H1 (cell line): ENCODE measurements around the gene ECI1. TPM values are rescaled to one million over a fixed set of nuclear protein-coding genes. Genes with fewer than 3 reads are reported as not detected.

Experiments used
- CTCF ChIA-PET: fragments of 300-600 bp; sonication (Branson Sonifier 250); formaldehyde crosslinking; loops from one replicate; lab custom pipeline; 2021; ENCODE audit not compliant: partially characterized antibody; lab: Charles Lee
- POLR2A ChIA-PET: fragments of 300-600 bp; sonication (Branson Sonifier 250); formaldehyde crosslinking; loops from one replicate; lab custom pipeline; 2021; ENCODE audit warnings: inconsistent platforms; ENCODE audit not compliant: partially characterized antibody; lab: Charles Lee
- DNase-seq, 2 experiments: peaks; one replicate each; pipeline versions ENCODE4 v3.0.0 to v3.0.0-alpha.2; 2010 to 2022; ENCODE audit warnings: low spot score in 2 of 2, low read depth in 1 of 2, mixed read lengths in 1 of 2
- FAIRE-seq: peaks from 2 replicates; lab custom pipeline; 2011; peaks lifted over from hg19 to GRCh38; lab: Jason Lieb, UNC
- H2AFZ ChIP-seq: 2 replicates; pipeline ENCODE4 v1.8.1; 2012; ENCODE audit warnings: low read length, inconsistent platforms
- H2AK5ac ChIP-seq: 2 replicates; pipeline ENCODE4 v1.6.1; 2013; ENCODE audit warnings: low read depth, low read length
- H2BK120ac ChIP-seq: replicated peaks from 2 replicates; pipeline ENCODE3; 2013; ENCODE audit warnings: low read depth, low read length, inconsistent platforms
- H2BK12ac ChIP-seq: 2 replicates; pipeline ENCODE4 v1.6.1; 2013; ENCODE audit warnings: low read depth, low read length
- H2BK15ac ChIP-seq: 2 replicates; pipeline ENCODE4 v1.6.1; 2013; ENCODE audit warnings: low read length
- H2BK20ac ChIP-seq: 2 replicates; pipeline ENCODE4 v1.6.1; 2013; ENCODE audit warnings: low read length
- H2BK5ac ChIP-seq: 2 replicates; pipeline ENCODE4 v1.6.1; 2013; ENCODE audit warnings: low read depth, low read length
- H3K14ac ChIP-seq: 2 replicates; pipeline ENCODE4 v1.6.1; 2013; ENCODE audit warnings: inconsistent platforms; ENCODE audit not compliant: insufficient read length
- H3K18ac ChIP-seq: 2 replicates; pipeline ENCODE4 v1.6.1; 2013; ENCODE audit warnings: low read length; ENCODE audit errors: extremely low read depth
- H3K23ac ChIP-seq: 2 replicates; pipeline ENCODE4 v1.6.1; 2013; ENCODE audit warnings: inconsistent platforms; ENCODE audit not compliant: insufficient read length
- H3K23me2 ChIP-seq: 2 replicates; pipeline ENCODE4 v1.6.1; 2013; ENCODE audit warnings: low read depth, low read length
- H3K27ac ChIP-seq: 2 replicates; pipeline ENCODE4 v1.6.1; 2011; ENCODE audit warnings: low read depth, low read length, inconsistent platforms
- H3K27me3 ChIP-seq, 4 experiments: replicated peaks in 1 of 4; 1 replicate in 1 of 4; 2 replicates in 3 of 4; pipeline versions ENCODE4 v1.6.1 to v1.8.1; 2011 to 2013; ENCODE audit warnings: low read length in 3 of 4, mild to moderate bottlenecking in 3 of 4, inconsistent platforms in 2 of 4, mixed read lengths in 2 of 4, moderate library complexity in 1 of 4; ENCODE audit not compliant: control insufficient read depth in 3 of 4, insufficient read depth in 3 of 4; ENCODE audit errors: extremely low read depth in 1 of 4
- H3K36me3 ChIP-seq, 4 experiments: 2 replicates each; pipeline versions ENCODE4 v1.6.1 to v1.8.1; 2011 to 2013; ENCODE audit warnings: mild to moderate bottlenecking in 4 of 4, low read length in 3 of 4, moderate library complexity in 2 of 4, control low read depth in 1 of 4, inconsistent platforms in 1 of 4; ENCODE audit not compliant: insufficient read depth in 4 of 4, control insufficient read depth in 2 of 4
- H3K4ac ChIP-seq: replicated peaks from 2 replicates; pipeline ENCODE3; 2013; ENCODE audit warnings: low read length, low read depth, mixed read lengths, inconsistent platforms; ENCODE audit not compliant: insufficient read length
- H3K4me1 ChIP-seq, 4 experiments: replicated peaks in 1 of 4; 1 replicate in 1 of 4; 2 replicates in 3 of 4; pipeline versions ENCODE4 v1.6.1 to v1.8.1; 2011 to 2013; ENCODE audit warnings: low read length in 3 of 4, inconsistent platforms in 2 of 4, mixed read lengths in 1 of 4; ENCODE audit not compliant: insufficient read depth in 4 of 4, control insufficient read depth in 3 of 4
- H3K4me2 ChIP-seq, 2 experiments: 2 replicates each; pipeline versions ENCODE4 v1.6.1 to v1.8.1; 2011 to 2013; ENCODE audit warnings: low read depth in 2 of 2, low read length in 2 of 2, control low read depth in 1 of 2, inconsistent platforms in 1 of 2, mild to moderate bottlenecking in 1 of 2; ENCODE audit not compliant: insufficient read depth in 1 of 2
- H3K4me3 ChIP-seq, 4 experiments: fragments of 200-600, 300-600 bp in 1 of 4; sonication (generic), shearing (Covaris generic), sonication (Bioruptor Twin) in 1 of 4; 2 replicates each; pipeline versions ENCODE4 v1.5.1 to v1.8.1; 2011 to 2016; ENCODE audit warnings: low read length in 4 of 4, low read depth in 3 of 4, control low read depth in 2 of 4, inconsistent platforms in 2 of 4, mild to moderate bottlenecking in 2 of 4, mixed read lengths in 1 of 4, moderate library complexity in 1 of 4; ENCODE audit not compliant: insufficient read depth in 2 of 4; ENCODE audit errors: extremely low read depth in 1 of 4
- H3K56ac ChIP-seq: replicated peaks from 2 replicates; pipeline ENCODE3; 2013; ENCODE audit warnings: low read depth, mild to moderate bottlenecking, mixed read lengths, low read length, inconsistent platforms; ENCODE audit not compliant: insufficient read length
- H3K79me1 ChIP-seq: 2 replicates; pipeline ENCODE4 v1.6.1; 2013; ENCODE audit warnings: low read depth, low read length, control low read depth
- H3K79me2 ChIP-seq, 2 experiments: 2 replicates each; pipeline versions ENCODE4 v1.6.1 to v1.8.1; 2012 to 2013; ENCODE audit warnings: low read length in 2 of 2, mild to moderate bottlenecking in 2 of 2, inconsistent platforms in 1 of 2; ENCODE audit not compliant: insufficient read depth in 2 of 2, control insufficient read depth in 1 of 2
- H3K9ac ChIP-seq, 4 experiments: replicated peaks in 1 of 4; 1 replicate in 1 of 4; 2 replicates in 3 of 4; pipeline versions ENCODE4 v1.6.1 to v1.8.1; 2011 to 2013; ENCODE audit warnings: low read depth in 3 of 4, low read length in 3 of 4, control low read depth in 2 of 4, mild to moderate bottlenecking in 2 of 4, moderate library complexity in 2 of 4, inconsistent platforms in 1 of 4; ENCODE audit errors: extremely low read depth in 1 of 4
- H3K9me3 ChIP-seq, 2 experiments: 2 replicates each; pipeline versions ENCODE4 v1.6.1 to v1.8.1; 2012 to 2013; ENCODE audit warnings: mild to moderate bottlenecking in 2 of 2, moderate library complexity in 2 of 2, control low read depth in 1 of 2, inconsistent platforms in 1 of 2, low read depth in 1 of 2, low read length in 1 of 2, mixed read lengths in 1 of 2; ENCODE audit not compliant: insufficient read depth in 2 of 2
- H4K20me1 ChIP-seq, 2 experiments: replicated peaks in 1 of 2; 2 replicates each; pipeline versions ENCODE3 to v1.8.1; 2011 to 2013; ENCODE audit warnings: inconsistent platforms in 2 of 2, low read length in 2 of 2, mild to moderate bottlenecking in 1 of 2; ENCODE audit not compliant: insufficient read depth in 2 of 2, control insufficient read depth in 1 of 2
- H4K5ac ChIP-seq: 2 replicates; pipeline ENCODE4 v1.6.1; 2013; ENCODE audit warnings: low read length, low read depth, mixed read lengths, inconsistent platforms; ENCODE audit not compliant: insufficient read length
- H4K8ac ChIP-seq: 2 replicates; pipeline ENCODE4 v1.8.0; 2013; ENCODE audit warnings: mild to moderate bottlenecking, moderate library complexity, low read length, inconsistent platforms; ENCODE audit not compliant: insufficient read depth; ENCODE audit errors: extremely low read depth
- H4K91ac ChIP-seq: replicated peaks from 2 replicates; pipeline ENCODE3; 2013; ENCODE audit warnings: low read length, mixed read lengths, inconsistent platforms; ENCODE audit not compliant: insufficient read length
- BCL11A ChIP-seq, 2 experiments: IDR thresholded peaks; one replicate each; pipeline ENCODE4 v1.6.1; 2011; ENCODE audit warnings: low read depth in 2 of 2, low read length in 2 of 2, mild to moderate bottlenecking in 2 of 2
- EZH2 ChIP-seq: fragments of 200-600 bp; sonication (generic); IDR thresholded peaks from 2 replicates; pipeline ENCODE4 v1.7.1; 2012; ENCODE audit warnings: low read depth, mild to moderate bottlenecking, moderate library complexity, low read length, inconsistent platforms; ENCODE audit not compliant: severe bottlenecking
- FOSL1 ChIP-seq: IDR thresholded peaks from 2 replicates; pipeline ENCODE4 v1.6.1; 2011; ENCODE audit warnings: mild to moderate bottlenecking, low read depth, low read length, moderate library complexity; ENCODE audit not compliant: insufficient read depth
- GTF2F1 ChIP-seq: IDR thresholded peaks from 2 replicates; pipeline ENCODE4 v1.6.1; 2012; ENCODE audit warnings: low read depth, low read length, improper control_type of control experiment, borderline replicate concordance
- RXRA ChIP-seq: IDR thresholded peaks from 2 replicates; pipeline ENCODE4 v1.6.1; 2011; ENCODE audit warnings: low read depth, mild to moderate bottlenecking, low read length, moderate library complexity; ENCODE audit not compliant: insufficient read depth
- TEAD4 ChIP-seq: IDR thresholded peaks from 2 replicates; pipeline ENCODE4 v1.6.1; 2012; ENCODE audit warnings: low read depth, low read length, inconsistent platforms, mixed read lengths
- ZNF274 ChIP-seq: IDR thresholded peaks from 2 replicates; pipeline ENCODE4 v1.7.0; 2012; ENCODE audit warnings: low read length, borderline replicate concordance; ENCODE audit errors: extremely low read depth
- WGBS, 2 experiments: shearing (Covaris generic) in 1 of 2; methylation state at CpG; one replicate each; pipeline versions ENCODE4 v1.1.6 to v1.1.7; 2013 to 2015; ENCODE audit warnings: low lambda C conversion rate in 2 of 2, mixed read lengths in 2 of 2, inconsistent platforms in 1 of 2, low coverage in 1 of 2, missing lambda C conversion rate in 1 of 2; ENCODE audit not compliant: insufficient replicate concordance in 2 of 2, insufficient coverage in 1 of 2, insufficient read length in 1 of 2; ENCODE audit errors: extremely low coverage in 1 of 2, missing lambda C conversion rate in 1 of 2; 5-methylcytosine and 5-hydroxymethylcytosine counted together
- polyA plus RNA-seq, 7 experiments: library from polyadenylated mRNA; depleted of rRNA in 3 of 7; stranded (reverse) in 5 of 7; unstranded in 2 of 7; fragments of >200 nt in 5 of 7; fragments of 200-250 nt in 2 of 7; gene quantifications; 1 replicate in 5 of 7; 2 replicates in 1 of 7; 4 replicates in 1 of 7; pipeline versions ENCODE4 v1.2.1 to v1.2.3, GENCODE V29; 2011 to 2013; ENCODE audit warnings: missing spikeins in 2 of 7, mixed read lengths in 2 of 7
- total RNA-seq: library from RNA; stranded (reverse); fragmentation: NEBNext Ultra II Directional; extraction: Animal tissue kit (Norgen Biotek cat#: 25700); gene quantifications from 2 replicates; pipeline ENCODE4 v1.2.1, GENCODE V29; 2021

Gene ECI1
- total and polyA plus RNA-seq, 2 of the 8 experiments (the other 6 are each of a cell fraction or from before 2014, with no cell fraction given) = 79.5 to 151 TPM

DNA sequence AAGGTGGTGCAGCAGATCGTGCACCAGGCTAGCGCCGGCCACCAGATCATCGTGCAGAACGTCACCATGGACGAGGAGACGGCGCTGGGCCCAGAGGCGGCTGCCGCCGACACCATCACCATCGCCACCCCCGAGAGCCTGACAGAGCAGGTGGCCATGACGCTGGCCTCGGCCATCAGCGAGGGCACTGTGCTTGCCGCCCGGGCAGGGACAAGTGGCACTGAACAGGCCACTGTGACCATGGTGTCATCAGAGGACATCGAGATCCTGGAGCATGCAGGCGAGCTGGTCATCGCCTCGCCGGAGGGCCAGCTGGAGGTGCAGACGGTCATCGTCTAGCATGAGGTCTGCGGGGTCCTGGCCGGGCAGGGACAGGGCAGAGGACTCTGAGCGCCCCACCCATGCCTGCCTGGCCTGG lies 16.1 kb downstream of the ECI1 start:
- no peak overlapping the region for H2BK15ac ChIP-seq
- H3K14ac ChIP-seq = no peak overlapping the region
- H2BK120ac ChIP-seq = no peak overlapping the region
- FAIRE-seq = no peak
- H4K5ac ChIP-seq = no peak overlapping the region
- H2BK12ac ChIP-seq = no peak overlapping the region
- no peak overlapping the region for H3K27ac ChIP-seq
- TF ChIP-seq TEAD4 = no peak
- no peak for TF ChIP-seq EZH2
- TF ChIP-seq GTF2F1 = no peak
- TF ChIP-seq BCL11A (IDR thresholded peaks at IDR 0.05; ENCODE audit: low read depth in 2 of 2, low read length in 2 of 2) = no peak
- TF ChIP-seq ZNF274 = no peak
- no peak for TF ChIP-seq FOSL1
- TF ChIP-seq RXRA = no peak
- H4K8ac ChIP-seq = no peak overlapping the region
- no peak overlapping the region for H3K4ac ChIP-seq
- no peak overlapping the region for H2BK20ac ChIP-seq
- no peak overlapping the region for H3K56ac ChIP-seq
- no peak overlapping the region for H3K18ac ChIP-seq
- H2BK5ac ChIP-seq = no peak overlapping the region
- DNase-seq = no peak
- POLR2A ChIA-PET = interaction anchor here (0.8 to 8.6 kb wide), 10 partner anchors 9 to 296 kb away, joined by 3 to 181 read pairs (median 6); partner anchors contain the start of genes CEMP1, E4F1, ECI1 and MLST8
- H3K36me3 ChIP-seq = peaks cover 3 to 40% (median 6%) of the 10 kb centered on the region in 4 experiments; a peak in 4 of 8 replicates
- peaks cover 4 to 20% (median 16%) of the 10 kb centered on the region in 4 experiments; a peak in 6 of 7 replicates for H3K27me3 ChIP-seq
- no peaks in the 10 kb centered on the region for H3K79me1 ChIP-seq
- peaks cover 0 to 14% of the 10 kb centered on the region in 2 experiments for H4K20me1 ChIP-seq
- no peaks in the 10 kb centered on the region for H3K9me3 ChIP-seq
- H3K4me3 ChIP-seq = no peak overlapping the region
- H3K9ac ChIP-seq = no peak overlapping the region
- H3K23me2 ChIP-seq = peaks cover 16% of the 10 kb centered on the region; the same call in 1 of the 2 replicates
- no peak overlapping the region for H3K23ac ChIP-seq
- peaks cover 0 to 19% (median 10%) of the 10 kb centered on the region in 4 experiments; a peak in 5 of 7 replicates for H3K4me1 ChIP-seq
- H3K79me2 ChIP-seq = no peaks in the 10 kb centered on the region
- CTCF ChIA-PET = interaction anchor here (2.7 kb wide), 1 partner anchor 10 kb away, joined by 9 read pairs; no protein-coding TSS in a partner anchor
- H2AK5ac ChIP-seq = no peak overlapping the region
- no peak overlapping the region for H4K91ac ChIP-seq
- no peak overlapping the region; a peak in 1 of 4 replicates for H3K4me2 ChIP-seq
- WGBS, 2 experiments = 97% methylated on average over 27 of the region's 28 CpGs; no CpG with 5 or more reads in 1 of the 2 experiments
- no peak overlapping the region for H2AFZ ChIP-seq
